Stimulated activated CD8-positive, alpha-beta memory T cell treated with anti-CD3 and anti-CD28 coated beads, Interleukin-4, amount 100 ng/mL, for 24 hours (primary cell): Measurements from ENCODE around the gene LENG8.
"Not testable (repeated sequence)": the region's sequence is repeated elsewhere in the genome, so short reads cannot be mapped to it uniquely, and the experiment has no call there.

Experiments used
- DNase-seq: peaks from one replicate; pipeline ENCODE4 v3.0.0-alpha.2; 2020; ENCODE audit warnings: low read depth

Gene LENG8

DNA sequence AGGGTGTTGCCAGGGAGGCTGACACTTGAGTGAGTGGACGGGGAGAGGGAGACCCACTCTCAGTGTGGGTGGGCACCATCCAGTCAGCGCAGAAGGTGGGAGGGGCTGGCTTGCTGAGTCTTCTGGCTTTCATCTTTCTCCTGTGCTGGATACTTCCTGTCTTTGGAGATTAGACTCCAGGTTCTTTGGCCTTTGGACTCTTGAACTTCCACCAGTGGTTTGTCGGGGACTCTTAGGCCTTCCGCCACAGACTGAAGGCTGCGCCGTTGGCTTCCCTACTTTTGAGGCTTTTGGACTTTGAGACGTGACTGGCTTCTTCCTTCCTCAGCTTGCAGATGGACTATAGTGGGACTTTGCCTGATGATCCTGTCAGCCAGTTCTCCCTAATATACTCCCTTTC, 4.3 kb upstream of the LENG8 start:
- DNase-seq: no peak

DNA sequence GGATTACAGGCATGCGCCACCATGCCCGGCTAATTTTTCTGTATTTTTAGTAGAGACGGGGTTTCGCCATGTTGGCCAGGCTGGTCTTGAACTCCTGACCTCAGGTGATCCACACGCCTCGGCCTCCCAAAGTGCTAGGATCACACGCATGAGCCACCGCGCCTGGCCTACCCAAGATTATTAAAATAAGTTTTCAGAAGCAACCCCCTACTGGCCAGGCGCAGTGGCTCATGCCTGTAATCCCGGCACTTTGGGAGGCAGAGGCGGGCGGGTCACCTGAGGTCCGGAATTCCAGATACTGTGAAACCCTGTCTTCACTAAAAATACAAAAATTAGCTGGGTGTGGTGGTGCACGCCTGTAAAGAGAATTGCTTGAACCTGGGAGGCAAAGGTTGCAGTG, 2.6 kb upstream of the LENG8 start:
- not testable (repeated sequence) for DNase-seq

DNA sequence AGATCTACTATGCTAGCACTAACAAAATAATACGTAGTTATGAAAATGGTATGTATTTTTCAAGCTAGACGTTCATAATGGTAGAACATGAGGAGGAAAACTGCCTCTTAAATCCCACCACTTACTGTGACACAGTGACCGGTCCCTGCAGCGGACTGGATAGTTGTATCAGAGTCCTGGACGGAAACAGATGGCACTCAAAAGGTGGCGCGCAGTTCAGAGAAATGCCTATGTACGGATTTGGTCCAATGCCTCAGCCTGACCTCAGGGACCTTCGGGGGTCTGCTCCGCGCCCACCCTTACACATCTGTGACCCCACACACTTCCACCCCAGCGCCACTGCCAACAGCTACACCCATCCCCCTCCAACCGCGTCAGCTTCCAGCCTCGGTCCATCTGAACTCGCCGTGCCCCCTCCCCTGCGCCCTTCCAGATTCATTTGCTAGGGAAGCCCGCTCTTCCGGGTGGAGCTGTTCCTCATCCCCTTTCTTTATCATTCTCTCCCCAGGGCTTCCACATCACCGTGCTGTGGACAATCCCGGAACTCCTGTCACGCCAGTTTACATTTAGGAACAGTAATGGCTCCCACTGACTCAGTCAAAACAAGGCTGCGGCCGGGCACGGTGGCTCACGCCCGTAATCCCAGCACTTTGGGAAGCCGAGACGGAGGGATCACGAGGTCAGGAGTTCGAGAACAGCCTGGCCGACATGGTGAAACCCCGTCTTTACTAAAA, 792 bp upstream of the LENG8 start:
- no peak for DNase-seq

DNA sequence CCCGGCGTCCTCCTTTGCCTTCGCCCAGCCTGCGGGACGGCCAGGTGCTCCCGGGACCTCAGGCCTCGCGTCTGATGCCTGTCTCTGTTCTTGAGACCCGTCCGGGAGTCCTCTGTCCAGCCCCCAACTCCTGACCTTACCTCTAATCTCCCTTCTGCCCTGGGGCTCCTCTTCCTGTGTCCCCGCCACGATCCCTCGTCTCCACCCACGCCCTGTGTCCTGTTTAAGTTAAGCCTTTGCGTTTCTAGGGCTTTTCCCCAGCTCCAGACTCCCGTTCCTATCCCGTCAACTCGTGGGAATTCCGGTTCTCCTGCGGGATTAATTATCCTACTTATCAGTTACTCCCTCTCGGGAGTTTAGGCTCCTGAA, 686 bp downstream of the LENG8 start:
- DNase-seq: no peak

DNA sequence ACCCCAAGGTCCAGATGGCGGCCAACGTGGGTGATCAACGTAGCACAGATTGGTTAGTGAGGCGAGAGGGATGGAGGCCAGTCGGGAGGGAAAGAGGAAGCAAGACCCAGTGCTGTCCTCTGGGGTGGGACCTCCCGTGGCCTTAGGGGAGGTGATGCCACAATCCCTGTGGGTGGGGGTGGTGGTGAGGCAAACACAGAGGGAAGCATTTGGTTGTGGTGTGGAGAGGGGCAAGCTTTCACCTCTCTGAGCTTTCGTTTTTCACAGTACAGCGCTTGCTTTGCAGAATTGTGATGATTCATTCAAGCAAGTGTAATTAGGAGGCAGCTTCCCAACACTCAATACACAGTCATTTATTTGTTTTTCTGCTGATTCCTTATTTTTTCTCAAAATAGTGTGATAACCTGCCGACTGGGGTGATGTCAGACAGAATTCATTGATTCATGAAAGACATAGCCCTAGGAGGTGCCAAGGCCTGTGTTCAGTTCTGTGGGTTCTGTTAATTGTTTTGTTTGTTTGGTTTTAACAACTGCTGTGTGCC, 2.4 kb downstream of the LENG8 start:
- no peak for DNase-seq

DNA sequence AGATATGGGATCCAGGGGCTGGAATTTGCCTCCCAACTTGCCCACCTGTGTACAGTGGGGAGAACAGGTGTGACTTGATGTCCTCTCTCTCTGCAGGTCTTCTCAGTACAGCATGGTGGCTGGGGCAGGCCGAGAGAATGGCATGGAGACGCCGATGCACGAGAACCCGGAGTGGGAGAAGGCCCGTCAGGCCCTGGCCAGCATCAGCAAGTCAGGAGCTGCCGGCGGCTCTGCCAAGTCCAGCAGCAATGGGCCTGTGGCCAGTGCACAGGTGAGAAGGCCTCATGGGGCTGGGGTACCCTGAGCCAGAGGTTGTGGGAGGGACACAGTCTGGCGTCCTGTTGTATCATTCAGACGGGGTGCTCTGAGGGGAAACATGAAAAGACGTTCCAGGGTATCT, 3.0 kb downstream of the LENG8 start:
- DNase-seq: no peak

DNA sequence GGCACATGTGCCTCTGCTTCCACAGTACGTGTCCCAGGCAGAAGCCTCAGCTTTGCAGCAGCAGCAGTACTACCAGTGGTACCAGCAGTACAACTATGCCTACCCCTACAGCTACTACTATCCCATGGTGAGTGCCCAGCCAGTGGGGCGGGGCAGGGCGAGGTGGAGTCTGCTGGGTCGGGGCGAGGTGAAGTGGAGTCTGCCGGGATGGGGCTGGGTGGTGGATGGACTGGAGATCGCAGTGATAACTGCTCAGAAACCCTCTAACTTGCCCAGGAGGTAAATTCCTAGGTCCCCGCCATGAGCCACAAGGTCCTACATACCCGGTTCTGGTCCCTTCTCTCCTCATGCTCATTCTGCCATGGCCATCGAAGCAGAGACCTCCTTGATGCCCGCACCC, 3.6 kb downstream of the LENG8 start:
- no peak for DNase-seq

DNA sequence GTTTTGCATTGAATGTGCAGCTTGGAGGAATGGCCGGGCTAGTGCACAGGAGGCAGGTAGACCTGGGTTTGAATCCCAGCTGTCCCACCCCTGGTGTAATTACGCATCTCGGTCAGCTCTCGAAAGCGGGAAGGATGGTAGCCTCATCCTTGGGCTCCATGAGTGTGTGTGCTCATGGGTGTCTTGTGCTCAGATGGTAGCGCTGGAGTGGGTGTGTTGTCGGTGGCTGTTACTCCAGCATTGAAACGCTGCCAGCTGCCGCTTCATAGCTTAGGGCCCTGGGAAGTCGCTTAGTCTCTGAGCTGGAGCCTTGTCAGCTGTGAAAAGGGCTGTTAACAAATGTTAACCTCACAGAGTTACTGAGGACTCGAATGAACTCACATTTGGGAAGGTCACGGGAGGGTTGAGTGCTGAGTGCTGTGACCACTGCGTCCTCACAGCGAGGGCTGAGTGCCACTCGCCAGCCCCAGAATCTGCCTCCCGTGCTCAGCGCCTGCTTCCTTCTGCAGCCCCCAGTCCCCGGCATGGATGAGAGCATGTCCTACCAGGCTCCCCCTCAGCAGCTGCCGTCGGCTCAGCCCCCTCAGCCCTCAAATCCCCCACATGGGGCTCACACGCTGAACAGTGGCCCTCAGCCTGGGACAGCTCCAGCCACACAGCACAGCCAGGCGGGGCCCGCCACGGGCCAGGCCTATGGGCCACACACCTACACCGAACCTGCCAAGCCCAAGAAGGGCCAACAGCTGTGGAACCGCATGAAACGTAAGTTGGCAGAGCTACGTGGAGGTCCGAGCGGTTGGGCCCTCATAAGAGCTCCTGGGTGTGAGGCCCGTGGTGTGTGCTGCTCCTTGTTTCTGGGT, 5.2 kb downstream of the LENG8 start:
- DNase-seq: no peak

DNA sequence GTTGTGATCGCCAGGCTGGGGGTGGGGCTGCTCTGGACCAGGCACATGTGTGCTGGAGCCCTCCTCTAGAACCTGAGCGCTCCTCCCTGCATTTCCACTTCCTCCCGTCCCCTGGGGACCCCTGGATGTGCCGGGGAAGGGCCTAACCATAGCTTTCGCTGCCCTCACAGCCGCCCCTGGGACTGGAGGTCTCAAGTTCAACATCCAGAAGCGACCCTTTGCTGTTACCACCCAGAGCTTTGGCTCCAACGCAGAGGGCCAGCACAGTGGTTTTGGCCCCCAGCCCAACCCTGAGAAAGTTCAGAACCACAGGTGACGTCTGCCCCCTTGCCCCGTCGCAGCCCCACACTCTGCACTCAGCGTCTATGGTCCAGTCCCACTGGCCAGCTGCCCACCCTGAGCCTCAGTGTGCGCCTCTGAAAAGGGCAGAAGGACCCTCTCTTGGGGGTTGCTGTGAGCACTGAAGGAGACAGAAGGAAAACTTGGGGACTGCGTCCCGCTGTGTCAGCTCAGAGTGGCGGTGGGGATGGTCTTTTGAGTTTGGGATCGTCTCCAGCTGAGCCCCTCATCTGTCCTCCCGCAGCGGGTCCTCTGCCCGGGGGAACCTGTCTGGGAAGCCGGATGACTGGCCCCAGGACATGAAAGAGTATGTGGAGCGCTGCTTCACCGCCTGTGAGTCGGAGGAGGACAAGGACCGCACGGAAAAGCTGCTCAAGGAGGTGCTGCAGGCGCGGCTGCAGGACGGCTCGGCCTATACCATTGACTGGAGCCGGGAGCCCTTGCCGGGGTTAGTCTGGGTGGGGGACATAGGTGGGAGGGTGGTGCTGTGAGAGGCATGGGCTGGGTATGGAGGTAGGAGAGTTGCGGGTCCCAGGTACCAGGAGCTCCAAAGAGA, 6.0 kb downstream of the LENG8 start:
- no peak for DNase-seq

DNA sequence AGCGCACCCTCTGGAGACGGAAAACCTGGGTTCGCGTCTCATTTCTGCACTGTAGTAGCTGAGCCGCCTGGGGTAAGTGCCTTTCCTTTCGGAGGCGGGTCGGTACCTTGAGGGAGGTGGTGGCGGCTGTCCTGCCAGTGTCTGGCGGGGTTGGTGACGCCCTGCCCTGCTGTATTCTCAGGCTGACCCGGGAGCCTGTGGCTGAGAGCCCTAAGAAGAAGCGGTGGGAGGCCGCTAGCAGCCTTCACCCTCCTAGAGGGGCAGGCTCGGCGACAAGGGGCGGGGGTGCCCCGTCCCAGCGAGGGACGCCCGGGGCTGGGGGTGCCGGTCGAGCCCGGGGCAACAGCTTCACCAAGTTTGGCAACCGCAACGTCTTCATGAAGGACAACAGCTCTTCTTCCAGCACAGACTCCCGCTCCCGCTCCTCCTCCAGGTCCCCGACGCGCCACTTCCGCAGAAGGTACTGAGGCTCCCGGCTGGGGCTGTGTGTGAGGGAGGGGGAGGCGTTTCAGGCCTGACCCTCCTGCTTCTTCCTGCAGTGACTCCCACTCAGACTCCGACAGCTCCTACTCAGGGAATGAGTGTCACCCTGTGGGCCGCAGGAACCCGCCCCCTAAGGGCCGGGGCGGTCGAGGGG, 6.9 kb downstream of the LENG8 start:
- no peak for DNase-seq

DNA sequence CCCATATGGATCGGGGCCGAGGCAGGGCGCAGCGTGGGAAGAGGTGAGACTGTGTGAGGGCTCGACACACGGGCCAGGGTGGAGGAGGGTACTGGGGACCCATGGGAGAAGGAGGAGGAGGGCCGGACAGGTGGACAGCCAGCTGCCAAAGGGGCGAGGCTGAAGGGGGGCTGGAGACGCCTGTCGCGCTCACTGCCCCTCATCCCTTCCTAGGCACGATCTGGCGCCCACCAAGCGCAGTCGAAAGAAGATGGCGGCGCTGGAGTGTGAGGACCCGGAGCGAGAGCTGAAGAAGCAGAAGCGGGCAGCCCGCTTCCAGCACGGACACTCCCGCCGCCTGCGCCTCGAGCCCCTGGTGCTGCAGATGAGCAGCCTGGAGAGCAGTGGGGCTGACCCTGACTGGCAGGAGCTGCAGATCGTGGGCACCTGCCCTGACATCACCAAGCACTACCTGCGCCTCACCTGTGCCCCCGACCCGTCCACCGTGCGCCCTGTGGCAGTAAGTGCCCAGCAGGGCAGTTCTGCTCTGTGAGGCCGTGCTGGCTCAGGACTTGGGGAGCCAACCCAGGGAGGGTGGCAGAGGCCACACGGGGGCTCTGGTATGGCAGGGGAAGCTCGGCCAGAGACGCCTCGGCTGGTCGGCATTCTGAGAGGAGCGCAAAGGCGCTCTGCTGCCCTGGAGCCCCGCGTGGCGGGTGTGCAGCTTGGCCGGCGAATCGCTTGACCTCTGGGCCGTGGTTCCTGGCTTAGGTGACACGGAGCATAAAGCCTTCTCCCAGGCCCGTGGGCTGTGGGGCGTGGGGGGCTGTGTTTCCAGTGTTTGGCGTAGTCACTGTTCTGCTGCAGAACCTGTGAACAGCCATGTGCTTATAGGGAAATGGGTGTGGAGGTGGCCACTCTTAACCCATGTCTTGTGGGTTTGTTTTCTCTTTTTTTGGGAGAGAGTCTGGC, 7.7 kb downstream of the LENG8 start:
- DNase-seq: no peak

DNA sequence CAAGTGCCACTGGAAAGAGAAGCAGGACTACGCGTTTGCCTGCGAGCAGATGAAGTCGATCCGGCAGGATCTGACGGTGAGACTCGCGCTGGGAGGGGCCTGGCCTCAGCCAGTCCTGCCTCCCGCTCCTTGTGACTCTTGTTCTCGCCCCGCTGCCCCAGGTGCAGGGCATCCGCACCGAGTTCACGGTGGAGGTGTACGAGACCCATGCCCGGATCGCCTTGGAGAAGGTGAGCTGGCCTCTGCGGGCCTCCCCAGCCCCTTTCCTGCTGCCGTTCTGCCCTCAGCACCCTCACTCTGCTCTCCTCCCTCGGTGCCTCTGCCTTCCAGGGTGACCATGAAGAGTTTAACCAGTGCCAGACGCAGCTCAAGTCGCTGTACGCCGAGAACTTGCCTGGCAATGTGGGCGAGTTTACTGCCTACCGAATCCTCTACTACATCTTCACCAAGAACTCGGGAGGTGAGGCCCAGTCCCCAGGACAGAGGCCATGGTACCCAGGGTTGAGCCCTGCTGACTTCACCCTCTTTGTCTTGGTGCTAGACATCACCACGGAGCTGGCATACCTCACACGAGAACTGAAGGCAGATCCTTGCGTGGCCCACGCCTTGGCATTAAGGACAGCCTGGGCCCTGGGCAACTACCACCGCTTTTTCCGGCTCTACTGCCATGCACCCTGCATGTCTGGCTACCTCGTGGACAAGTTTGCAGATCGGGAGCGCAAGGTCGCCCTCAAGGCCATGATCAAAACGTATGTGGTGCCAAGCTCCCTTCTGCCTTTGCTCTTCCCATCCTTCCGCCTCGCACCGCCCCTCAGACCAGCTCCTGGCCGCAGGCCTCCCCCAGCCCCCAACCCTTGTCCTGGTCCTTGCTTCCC, 9.0 kb downstream of the LENG8 start:
- DNase-seq: no peak

DNA sequence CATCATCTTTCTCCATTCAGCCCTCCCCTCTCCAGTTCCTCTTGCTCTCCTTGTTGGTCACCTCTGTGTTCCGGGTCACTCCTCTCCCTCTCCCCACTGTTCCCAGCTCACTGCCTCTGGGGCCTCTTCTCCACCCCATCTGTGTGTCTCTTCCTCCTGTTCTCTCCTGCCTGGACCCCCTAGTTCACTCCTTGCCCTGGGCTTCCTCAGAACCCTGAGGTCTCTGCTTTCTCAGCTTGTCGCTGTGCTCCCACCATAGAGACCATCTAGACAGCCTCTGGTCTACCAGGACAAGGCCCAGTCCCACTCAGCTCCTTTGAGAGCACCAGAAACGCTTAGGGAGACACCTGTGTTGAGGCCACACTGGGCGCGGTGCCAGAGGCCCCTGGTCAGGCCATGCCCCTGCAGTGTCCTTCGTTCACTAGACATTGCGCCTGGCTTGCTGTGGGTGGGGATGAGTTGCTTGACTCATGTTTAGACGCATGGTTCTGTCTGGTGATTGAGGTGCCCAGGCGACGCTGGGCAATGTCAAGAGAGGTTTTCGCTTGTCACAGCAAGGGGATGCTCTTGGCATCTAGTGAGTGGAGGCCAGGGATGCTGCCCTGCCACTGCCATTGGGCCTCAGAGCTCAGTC, 9.8 kb downstream of the LENG8 start:
- no peak for DNase-seq

DNA sequence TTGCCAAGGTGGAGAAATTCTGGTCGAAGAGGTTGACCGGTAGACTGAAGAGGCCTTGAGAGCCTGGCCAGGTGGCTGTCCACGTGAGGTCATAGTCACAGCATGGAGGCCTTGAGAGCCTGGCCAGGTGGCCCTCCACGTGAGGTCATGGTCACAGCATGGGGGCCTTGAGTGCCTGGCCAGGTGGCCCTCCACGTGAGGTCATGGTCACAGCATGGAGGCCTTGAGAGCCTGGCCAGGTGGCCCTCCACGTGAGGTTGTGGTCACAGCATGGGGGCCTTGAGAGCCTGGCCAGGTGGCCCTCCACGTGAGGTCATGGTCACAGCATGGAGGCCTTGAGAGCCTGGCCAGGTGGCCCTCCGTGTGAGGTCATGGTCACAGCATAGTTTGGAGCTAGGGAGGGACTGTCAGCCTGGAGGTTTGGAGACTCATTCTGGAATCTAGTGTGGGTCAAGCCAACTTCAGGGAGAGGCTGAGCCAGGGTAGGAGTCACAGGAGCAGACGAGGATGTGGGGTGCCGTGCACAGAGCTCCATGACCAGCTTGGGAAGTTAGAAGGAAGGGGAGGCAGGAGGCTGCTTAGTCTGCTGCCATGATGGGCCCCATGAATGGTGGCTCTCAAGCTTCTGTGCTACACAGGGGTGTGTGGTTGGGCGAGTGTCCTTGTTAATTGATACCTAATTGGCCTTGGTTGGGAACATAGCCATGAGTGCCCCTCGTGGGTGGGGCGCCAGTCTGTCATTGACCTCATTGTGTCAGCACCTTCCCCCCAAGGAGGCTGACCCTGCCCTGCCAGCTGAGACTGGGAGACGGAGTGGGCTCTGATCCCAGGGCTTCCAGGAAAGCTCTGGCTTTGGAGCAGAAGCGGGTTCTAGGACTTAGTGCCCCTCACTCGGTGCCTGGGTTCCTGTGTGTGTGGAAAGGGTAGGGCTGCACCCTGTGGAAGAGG, 10.6 kb downstream of the LENG8 start:
- DNase-seq: no peak

DNA sequence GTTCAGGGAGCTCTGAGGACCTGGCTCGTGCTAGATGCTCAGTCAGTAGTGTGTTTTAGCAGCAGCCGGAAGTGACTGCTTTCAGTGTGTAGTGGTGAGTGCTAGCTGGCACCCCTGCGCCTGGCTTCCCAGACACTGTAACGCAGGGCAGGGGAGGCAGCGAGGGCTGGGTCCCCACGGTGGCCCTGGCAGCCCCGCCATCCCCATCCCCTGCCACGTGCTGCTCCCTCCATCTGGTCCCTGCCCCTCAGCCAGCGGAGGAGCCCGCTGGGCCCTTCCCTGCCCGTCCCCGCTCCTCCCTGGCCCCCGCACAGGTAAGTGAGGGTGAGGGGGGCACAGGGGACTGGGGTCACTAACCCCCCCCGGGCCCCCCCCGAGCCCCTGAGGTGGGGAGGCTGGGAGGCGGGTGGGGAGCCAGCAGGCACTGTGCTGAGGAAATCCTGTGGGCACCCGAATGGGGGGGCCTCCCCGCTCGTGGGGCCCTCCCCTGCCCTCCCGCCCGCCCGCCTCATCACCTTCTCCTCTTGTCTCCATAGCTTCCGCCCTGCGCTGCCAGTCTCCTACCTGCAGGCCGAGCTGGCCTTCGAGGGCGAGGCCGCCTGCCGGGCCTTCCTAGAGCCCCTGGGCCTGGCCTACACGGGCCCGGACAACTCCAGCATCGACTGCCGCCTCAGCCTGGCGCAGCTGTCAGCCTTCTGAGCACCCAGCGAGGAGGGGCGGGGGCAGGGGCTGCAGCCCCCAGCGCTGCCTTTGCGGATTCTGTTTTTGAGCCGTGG, 11.4 kb downstream of the LENG8 start:
- DNase-seq: no peak

DNA sequence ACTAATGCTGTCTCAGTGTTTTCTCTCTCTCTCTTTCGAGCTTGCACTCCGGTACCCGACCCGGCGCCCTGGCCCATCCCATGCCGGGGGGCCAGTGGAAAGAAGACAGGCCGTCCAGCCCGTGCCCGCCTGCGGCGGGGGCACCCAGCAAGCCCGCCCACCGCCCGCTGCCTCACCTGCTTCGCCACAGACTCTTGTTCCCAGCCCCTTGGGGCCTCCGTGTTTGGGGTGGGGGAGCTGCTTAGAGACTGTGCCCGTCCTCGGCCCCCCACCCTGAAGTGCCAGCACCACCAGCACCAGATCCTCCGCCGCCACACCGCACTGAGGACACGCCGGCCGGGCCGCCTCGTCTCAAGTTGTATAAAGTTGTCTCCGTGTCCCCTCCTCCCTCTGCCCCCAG, 12.2 kb downstream of the LENG8 start:
- no peak for DNase-seq

DNA sequence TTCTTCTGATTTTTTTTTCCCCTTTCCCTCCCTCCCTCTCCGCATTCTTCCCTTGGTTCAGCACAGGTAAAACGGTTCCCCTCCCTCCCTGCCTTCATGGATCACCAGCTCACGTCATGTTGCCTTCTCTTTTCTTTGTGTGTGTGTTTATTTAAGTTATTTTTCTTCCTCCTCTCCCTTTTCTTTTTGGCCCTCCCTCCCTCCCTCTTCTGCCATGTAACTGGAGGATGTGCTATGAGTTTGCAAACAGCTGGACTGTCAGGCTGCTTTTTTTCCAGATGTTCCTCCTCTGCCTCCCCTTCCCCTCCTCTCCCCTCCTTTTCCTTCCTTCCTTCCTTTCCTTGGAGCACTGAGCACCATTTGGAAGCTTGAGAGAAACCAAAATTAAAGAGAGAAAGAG, 12.6 kb downstream of the LENG8 start:
- DNase-seq: no peak
